ES-I3 (cell line): ENCODE data around the gene NR6A1.

ENCODE experiments used
- H3K36me3 ChIP-seq: 2 replicates; pipeline ENCODE4 v1.6.1; 2013; ENCODE audit warnings: mild to moderate bottlenecking, low read length, control low read depth, moderate library complexity; ENCODE audit not compliant: insufficient read depth
- H3K4me1 ChIP-seq: 2 replicates; pipeline ENCODE4 v1.6.1; 2013; ENCODE audit warnings: mild to moderate bottlenecking, control low read depth, low read length; ENCODE audit not compliant: insufficient read depth
- H3K9ac ChIP-seq: 2 replicates; pipeline ENCODE4 v1.6.1; 2013; ENCODE audit warnings: low read depth, mild to moderate bottlenecking, low read length, moderate library complexity
- H3K9me3 ChIP-seq: 2 replicates; pipeline ENCODE4 v1.6.1; 2013; ENCODE audit warnings: mild to moderate bottlenecking, low read length, moderate library complexity; ENCODE audit not compliant: control insufficient read depth, insufficient read depth

Gene NR6A1

GRCh38 chr9:124652615-124653393 is 118.3 kb downstream of the NR6A1 start:
- Histone ChIP-seq H3K9ac (no peak overlapping the region), H3K9me3 (no peaks in the 10 kb centered on the region), H3K36me3 (no peaks in the 10 kb centered on the region), H3K4me1 (peaks cover 5% of the 10 kb centered on the region; the same call in 1 of the 2 replicates)

DNA sequence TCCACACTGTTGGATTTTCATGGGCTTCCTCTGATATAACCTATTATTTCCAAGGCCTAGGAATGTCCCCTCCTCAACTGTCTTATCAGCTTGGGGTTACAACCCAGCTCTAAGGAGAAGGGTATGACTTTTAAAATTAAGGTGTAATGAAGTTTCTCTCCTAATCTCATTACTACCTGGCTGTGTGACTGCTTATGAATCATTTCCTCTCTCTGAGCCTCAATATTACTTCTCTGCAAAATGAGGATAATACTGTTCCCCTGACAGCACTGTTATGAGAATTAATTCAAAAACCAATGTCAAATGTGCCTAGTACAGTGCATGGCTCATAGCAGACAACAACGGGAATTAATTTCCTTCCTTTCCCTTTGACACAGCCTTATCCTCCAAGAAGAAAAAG is 118.9 kb downstream of the NR6A1 start:
- peaks cover 5% of the 10 kb centered on the region; the same call in 1 of the 2 replicates for H3K4me1 ChIP-seq
- H3K9ac ChIP-seq: no peak overlapping the region
- H3K36me3 ChIP-seq: no peaks in the 10 kb centered on the region
- H3K9me3 ChIP-seq: no peaks in the 10 kb centered on the region; the same call in 1 of the 2 replicates

DNA sequence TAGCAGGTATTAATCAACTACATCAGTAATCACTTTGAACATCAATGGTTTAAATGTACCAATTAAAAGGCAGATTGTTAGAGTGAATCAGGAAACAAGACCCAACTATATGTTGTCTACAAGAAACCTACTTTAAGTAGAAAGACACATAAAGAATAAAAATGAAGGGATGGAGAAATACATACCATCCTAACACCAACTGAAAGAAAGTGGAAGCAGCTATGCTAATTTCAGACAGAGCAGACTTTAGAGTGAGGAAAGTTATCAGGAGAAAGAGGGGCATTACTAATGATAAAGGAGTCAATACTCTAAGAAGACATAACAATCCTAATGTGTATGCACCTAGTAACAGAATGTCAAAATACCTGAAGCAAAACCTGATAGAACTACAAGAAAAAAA is 125.8 kb downstream of the NR6A1 start:
- H3K9me3 ChIP-seq: peaks cover 3% of the 10 kb centered on the region; the same call in 1 of the 2 replicates
- no peaks in the 10 kb centered on the region for H3K4me1 ChIP-seq
- no peak overlapping the region for H3K9ac ChIP-seq
- no peaks in the 10 kb centered on the region for H3K36me3 ChIP-seq

GRCh38 chr9:124639637-124640036 is 131.5 kb downstream of the NR6A1 start:
- H3K4me1 ChIP-seq: no peaks in the 10 kb centered on the region
- no peak overlapping the region for H3K9ac ChIP-seq
- no peaks in the 10 kb centered on the region for H3K36me3 ChIP-seq
- H3K9me3 ChIP-seq: no peaks in the 10 kb centered on the region

DNA sequence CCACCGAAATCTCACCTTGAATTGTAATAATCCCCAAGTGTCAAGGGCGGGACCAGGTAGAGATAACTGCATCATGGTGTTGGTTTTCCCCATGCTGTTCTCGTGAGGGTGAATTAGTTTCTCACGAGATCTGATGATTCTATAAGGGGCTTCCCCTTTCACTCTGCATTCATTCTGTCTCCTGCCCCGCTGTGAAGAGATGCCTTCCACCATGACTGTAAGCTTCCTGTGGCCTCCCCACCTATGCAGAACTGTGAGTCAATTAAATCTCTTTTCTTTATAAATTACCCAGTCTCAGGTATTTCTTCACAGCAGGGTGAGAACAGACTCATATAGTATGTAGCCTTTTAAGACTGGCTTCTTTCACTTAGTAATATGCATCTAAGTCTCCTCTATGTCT is 135.8 kb downstream of the NR6A1 start:
- no peaks in the 10 kb centered on the region for H3K36me3 ChIP-seq
- H3K4me1 ChIP-seq: no peaks in the 10 kb centered on the region
- H3K9ac ChIP-seq: no peak overlapping the region
- H3K9me3 ChIP-seq: no peaks in the 10 kb centered on the region

DNA sequence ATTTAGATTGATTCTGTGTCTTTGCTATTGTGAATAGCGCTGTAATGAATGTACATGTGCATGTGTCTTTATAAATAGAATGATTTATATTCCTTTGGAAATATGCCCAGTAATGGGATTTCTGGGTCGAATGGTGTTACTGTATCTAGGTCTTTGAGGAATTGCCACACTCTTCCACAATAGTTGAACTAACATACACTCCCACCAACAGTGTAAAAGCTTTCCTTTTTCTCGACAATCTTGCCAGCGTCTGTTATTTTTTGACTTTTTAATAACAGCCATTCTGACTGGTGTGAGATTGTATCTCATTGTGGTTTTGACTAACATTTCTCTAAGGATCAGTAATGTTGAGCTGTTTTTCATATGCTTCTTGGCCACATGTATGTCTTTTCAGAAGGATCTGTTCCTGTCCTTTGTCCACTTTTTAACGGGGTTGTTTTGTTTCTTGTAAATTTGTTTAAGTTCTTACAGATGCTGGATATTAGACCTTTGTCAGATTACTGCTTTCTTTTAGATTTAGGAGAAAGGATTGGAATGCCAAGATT is 139.0 kb downstream of the NR6A1 start:
- Histone ChIP-seq H3K4me1 (no peaks in the 10 kb centered on the region), H3K9ac (no peak overlapping the region), H3K36me3 (no peaks in the 10 kb centered on the region), H3K9me3 (no peaks in the 10 kb centered on the region)

DNA sequence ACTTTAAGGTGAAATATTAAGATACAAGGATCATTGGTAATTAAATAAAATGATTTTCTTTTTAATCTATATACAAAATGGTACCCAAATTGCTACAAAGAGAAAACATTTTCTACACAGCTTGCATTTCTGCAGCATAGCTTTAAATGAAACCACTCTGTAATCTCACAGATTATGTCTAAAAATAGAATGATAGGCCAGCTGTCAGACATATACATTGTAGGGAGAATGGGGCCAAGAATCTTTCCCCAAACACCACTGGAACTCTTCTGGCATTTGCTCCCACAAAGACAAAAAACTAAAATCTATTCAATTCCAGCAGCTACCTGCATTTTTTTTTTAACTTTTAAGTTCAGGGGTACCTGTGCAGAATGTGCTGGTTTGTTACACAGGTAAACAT is 139.8 kb downstream of the NR6A1 start:
- Histone ChIP-seq H3K9ac (no peak overlapping the region), H3K36me3 (no peaks in the 10 kb centered on the region), H3K4me1 (no peaks in the 10 kb centered on the region), H3K9me3 (no peaks in the 10 kb centered on the region)

GRCh38 chr9:124629600-124629999 is 141.5 kb downstream of the NR6A1 start:
- H3K9me3 ChIP-seq: no peaks in the 10 kb centered on the region
- H3K36me3 ChIP-seq: no peaks in the 10 kb centered on the region
- no peak overlapping the region for H3K9ac ChIP-seq
- no peaks in the 10 kb centered on the region for H3K4me1 ChIP-seq

DNA sequence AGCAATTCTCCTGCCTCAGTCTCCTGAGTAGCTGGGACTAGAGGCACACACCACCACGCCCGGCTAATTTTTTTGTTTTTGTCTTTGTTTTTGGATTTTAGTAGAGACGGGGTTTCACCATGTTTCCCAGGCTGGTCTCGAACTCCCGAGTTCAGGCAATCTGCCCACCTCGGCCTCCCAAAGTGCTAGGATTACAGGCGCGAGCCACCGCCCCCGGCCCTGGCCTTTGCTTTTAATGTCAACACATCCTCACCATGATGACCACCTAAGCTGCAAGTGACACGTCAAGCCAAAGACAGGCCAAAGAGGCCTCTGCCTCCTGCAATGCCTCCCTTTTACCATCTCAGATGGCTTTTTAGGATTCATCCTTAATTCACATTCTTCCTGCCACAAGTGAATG is 142.4 kb downstream of the NR6A1 start:
- H3K4me1 ChIP-seq: no peaks in the 10 kb centered on the region
- H3K36me3 ChIP-seq: no peaks in the 10 kb centered on the region
- H3K9me3 ChIP-seq: no peaks in the 10 kb centered on the region
- no peak overlapping the region for H3K9ac ChIP-seq

DNA sequence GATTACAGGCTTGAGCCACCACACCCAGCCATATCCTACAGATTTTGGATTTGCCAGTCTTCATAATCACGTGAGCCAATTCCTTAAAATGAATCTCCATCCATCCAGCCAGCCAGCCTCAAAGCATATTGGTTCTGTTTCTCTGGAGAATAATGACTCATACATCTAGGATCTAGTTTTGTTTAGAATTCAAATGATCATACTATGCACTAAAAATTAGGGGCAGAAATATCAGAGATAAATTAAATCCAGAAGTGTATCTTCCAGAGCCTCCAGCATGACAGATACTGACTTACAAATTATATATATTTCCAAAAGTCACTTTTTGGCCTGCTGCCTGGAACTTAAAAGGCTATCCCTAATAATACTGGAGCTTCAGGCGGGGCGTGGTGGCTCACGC is 144.8 kb downstream of the NR6A1 start:
- H3K36me3 ChIP-seq: no peaks in the 10 kb centered on the region
- peaks cover 6% of the 10 kb centered on the region; the same call in 1 of the 2 replicates for H3K4me1 ChIP-seq
- H3K9ac ChIP-seq: no peak overlapping the region
- no peaks in the 10 kb centered on the region for H3K9me3 ChIP-seq

- no peak overlapping the region for H3K9ac ChIP-seq
- no peaks in the 10 kb centered on the region for H3K9me3 ChIP-seq
Measured at GRCh38 chr9:124625087-124625486, 146.0 kb downstream of the NR6A1 start.

DNA sequence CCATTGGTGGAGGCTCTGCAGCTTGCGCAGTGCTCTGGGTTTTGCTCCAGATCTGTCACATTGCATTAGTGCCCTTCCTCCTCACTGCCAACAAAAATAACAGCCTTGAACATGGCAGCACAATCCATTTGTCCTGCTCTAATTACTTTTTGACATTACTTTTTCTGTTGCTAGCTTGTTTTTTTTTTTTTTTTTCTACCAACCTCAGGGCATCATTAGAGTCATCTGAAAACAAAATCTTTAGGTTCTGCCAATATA is 146.4 kb downstream of the NR6A1 start:
- H3K36me3 ChIP-seq: no peaks in the 10 kb centered on the region
- H3K9me3 ChIP-seq: no peaks in the 10 kb centered on the region
- H3K9ac ChIP-seq: no peak overlapping the region

More at GRCh38 chr9:124625087-124625486, 146.0 kb downstream of the NR6A1 start:
- Histone ChIP-seq H3K4me1 (peaks cover 6% of the 10 kb centered on the region; the same call in 1 of the 2 replicates), H3K36me3 (no peaks in the 10 kb centered on the region)

DNA sequence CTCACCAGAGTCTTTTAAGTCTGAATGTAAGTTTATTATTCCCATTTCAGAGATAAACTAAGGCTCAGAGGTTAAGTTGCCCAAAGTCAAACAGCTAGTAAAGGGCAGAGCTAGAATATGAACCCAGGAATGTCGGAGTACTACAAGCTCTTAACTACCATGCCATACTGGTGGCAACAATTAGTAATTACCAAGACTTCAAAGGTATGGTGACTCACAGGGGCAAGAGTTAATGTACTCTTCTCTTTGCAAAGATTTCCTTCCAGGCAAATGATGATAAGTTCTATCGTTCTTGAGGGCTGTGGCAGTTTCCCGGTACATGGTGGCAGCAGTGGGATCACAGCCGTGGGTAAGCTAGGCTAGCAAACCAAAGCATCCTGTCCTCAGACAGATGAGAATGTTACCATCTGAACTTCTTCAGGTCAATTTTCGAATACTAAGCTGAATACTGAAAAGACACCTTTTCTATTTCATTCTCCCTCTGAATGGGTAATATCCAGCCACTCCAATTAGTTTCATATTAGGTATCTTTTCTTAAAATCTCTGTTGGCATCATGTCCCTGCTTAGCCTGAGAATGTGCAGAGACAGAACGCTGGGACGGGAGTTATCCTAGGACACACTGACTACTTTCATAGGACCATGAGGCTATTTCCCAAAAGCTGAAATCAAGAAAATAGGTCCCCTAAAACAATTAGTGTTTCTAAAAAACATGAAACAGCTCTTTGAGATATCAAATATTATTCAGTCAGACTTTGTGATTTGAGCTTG is 147.0 kb downstream of the NR6A1 start:
- H3K4me1 ChIP-seq: peaks cover 6% of the 10 kb centered on the region; the same call in 1 of the 2 replicates
- no peaks in the 10 kb centered on the region for H3K36me3 ChIP-seq
- H3K9me3 ChIP-seq: no peaks in the 10 kb centered on the region
- H3K9ac ChIP-seq: no peak overlapping the region

More for the DNA sequence above, 146.4 kb downstream of the NR6A1 start:
- peaks cover 6% of the 10 kb centered on the region; the same call in 1 of the 2 replicates for H3K4me1 ChIP-seq

GRCh38 chr9:124622882-124623281 is 148.2 kb downstream of the NR6A1 start:
- Histone ChIP-seq H3K9ac (no peak overlapping the region), H3K9me3 (no peaks in the 10 kb centered on the region), H3K4me1 (peaks cover 7% of the 10 kb centered on the region), H3K36me3 (no peaks in the 10 kb centered on the region)
